GM23338 (cell line): ENCODE results near the gene STOX1. TPM values are rescaled to one million over a fixed set of nuclear protein-coding genes. Genes with fewer than 3 reads are reported as not detected.

Experiments used
- ATAC-seq: fragments of 200-7000 bp; cut with Tn5 transposase; 3 replicates; pipeline ENCODE4 v1.9.1; 2020
- DNase-seq: peaks from one replicate; pipeline ENCODE4 v3.0.0-alpha.2; 2015; ENCODE audit warnings: low spot score
- H2AFZ ChIP-seq: fragments of 200-600 bp; sonication (generic); 2 replicates; pipeline ENCODE4 v1.8.0; 2016; ENCODE audit warnings: antibody characterized with exemption, mild to moderate bottlenecking, moderate library complexity
- H3F3A ChIP-seq: fragments of 200-600 bp; sonication (generic); replicated peaks from 2 replicates; pipeline ENCODE4 v1.8.0; 2017; ENCODE audit warnings: antibody characterized with exemption, mixed run types, low read depth
- H3K27ac ChIP-seq: fragments of 200-600 bp; sonication (generic); 2 replicates; pipeline ENCODE4 v1.6.1; 2016; ENCODE audit warnings: low read depth
- H3K27me3 ChIP-seq: fragments of 200-600 bp; sonication (generic); 2 replicates; pipeline ENCODE4 v1.8.0; 2016; ENCODE audit warnings: mild to moderate bottlenecking, mixed run types, moderate library complexity; ENCODE audit not compliant: insufficient read depth
- H3K36me3 ChIP-seq: fragments of 200-600 bp; sonication (generic); 2 replicates; pipeline ENCODE4 v1.8.0; 2016; ENCODE audit warnings: mild to moderate bottlenecking; ENCODE audit not compliant: insufficient read depth
- H3K4me1 ChIP-seq: fragments of 200-600 bp; sonication (generic); 2 replicates; pipeline ENCODE4 v1.8.0; 2016; ENCODE audit warnings: mild to moderate bottlenecking, moderate library complexity; ENCODE audit not compliant: insufficient read depth
- H3K4me2 ChIP-seq: fragments of 200-600 bp; sonication (generic); 2 replicates; pipeline ENCODE4 v1.7.1; 2017; ENCODE audit warnings: mixed run types
- H3K4me3 ChIP-seq: fragments of 200-600 bp; sonication (generic); 2 replicates; pipeline ENCODE4 v1.6.1; 2016; ENCODE audit warnings: mixed run types
- H3K79me2 ChIP-seq: fragments of 200-600 bp; sonication (generic); replicated peaks from 2 replicates; pipeline ENCODE4 v1.8.0; 2017; ENCODE audit warnings: mild to moderate bottlenecking; ENCODE audit not compliant: insufficient read depth
- H3K9me2 ChIP-seq: fragments of 200-600 bp; sonication (generic); 2 replicates; pipeline ENCODE4 v1.8.0; 2017; ENCODE audit not compliant: insufficient read depth
- H4K20me1 ChIP-seq: fragments of 200-600 bp; sonication (generic); replicated peaks from 2 replicates; pipeline ENCODE4 v1.8.0; 2017; ENCODE audit warnings: mild to moderate bottlenecking; ENCODE audit not compliant: insufficient read depth
- H3K27ac Mint-ChIP-seq: 2 replicates; pipeline ENCODE4 v1.8.0; 2020; ENCODE audit warnings: inconsistent platforms, mild to moderate bottlenecking, moderate library complexity, mixed read lengths
- H3K27me3 Mint-ChIP-seq: 3 replicates; pipeline ENCODE4 v1.8.0; 2022; ENCODE audit warnings: low read depth, mild to moderate bottlenecking, moderate library complexity, mixed read lengths, inconsistent platforms; ENCODE audit not compliant: insufficient read depth, poor library complexity
- H3K36me3 Mint-ChIP-seq: 3 replicates; pipeline ENCODE4 v1.8.0; 2021; ENCODE audit warnings: low read depth, mild to moderate bottlenecking, inconsistent platforms, moderate library complexity, mixed read lengths
- H3K4me1 Mint-ChIP-seq: 3 replicates; pipeline ENCODE4 v1.8.0; 2020; ENCODE audit warnings: mild to moderate bottlenecking, inconsistent platforms, mixed read lengths
- H3K4me3 Mint-ChIP-seq: 3 replicates; pipeline ENCODE4 v1.8.0; 2021; ENCODE audit warnings: moderate library complexity, mild to moderate bottlenecking, inconsistent platforms, mixed read lengths
- H3K9me3 Mint-ChIP-seq: 3 replicates; pipeline ENCODE4 v1.8.0; 2020; ENCODE audit warnings: moderate library complexity, mild to moderate bottlenecking, inconsistent platforms, mixed read lengths
- CREB1 ChIP-seq: fragments of 250-450 bp; sonication (Bioruptor Pico); IDR thresholded peaks from 2 replicates; pipeline ENCODE4 v1.5.0; 2020; ENCODE audit warnings: low read depth, mild to moderate bottlenecking, moderate library complexity
- CTCF ChIP-seq, 2 experiments: fragments of 200-600 bp in 1 of 2; sonication (generic) in 1 of 2; conservative IDR thresholded peaks; 2 replicates each; pipeline versions ENCODE4 v1.5.1 to v1.6.1; 2016 to 2017; ENCODE audit warnings: antibody characterized with exemption in 2 of 2, low read depth in 2 of 2, mild to moderate bottlenecking in 2 of 2, moderate library complexity in 1 of 2
- ETS1 ChIP-seq: IDR thresholded peaks from 2 replicates; pipeline ENCODE4 v1.6.1; 2016; ENCODE audit warnings: antibody characterized with exemption
- EZH2 ChIP-seq: fragments of 200-600 bp; sonication (generic); IDR thresholded peaks from one replicate; pipeline ENCODE4 v1.8.0; 2017; ENCODE audit warnings: antibody characterized with exemption, mild to moderate bottlenecking, low read depth; ENCODE audit not compliant: unreplicated experiment
- EZH2phosphoT487 ChIP-seq: fragments of 200-600 bp; sonication (generic); IDR thresholded peaks from one replicate; pipeline ENCODE4 v1.8.1; 2018; ENCODE audit warnings: antibody characterized with exemption; ENCODE audit not compliant: unreplicated experiment
- JUNB ChIP-seq: IDR thresholded peaks from one replicate; pipeline ENCODE4 v1.6.1; 2016; ENCODE audit warnings: antibody characterized with exemption; ENCODE audit not compliant: unreplicated experiment
- NANOG ChIP-seq: IDR thresholded peaks from 2 replicates; pipeline ENCODE4 v1.6.1; 2016; ENCODE audit warnings: antibody characterized with exemption, borderline replicate concordance
- REST ChIP-seq: IDR thresholded peaks from one replicate; pipeline ENCODE4 v1.6.1; 2018; ENCODE audit warnings: antibody characterized with exemption; ENCODE audit not compliant: unreplicated experiment
- ZNF331 ChIP-seq: fragments of 250-450 bp; sonication (Bioruptor Pico); IDR thresholded peaks from 2 replicates; pipeline ENCODE4 v1.5.0; 2020; ENCODE audit warnings: low read depth, mild to moderate bottlenecking, moderate library complexity
- polyA plus RNA-seq: library from polyadenylated mRNA; unstranded; fragments of >200 nt; fragmentation: Nextera tagmentation; extraction: Ambion mirVana; gene quantifications from 2 replicates; pipeline ENCODE4 v1.2.1, GENCODE V29; 2016
- total RNA-seq: library from RNA; depleted of rRNA; stranded (reverse); fragments of >200 nt; shearing (Covaris generic); gene quantifications from 2 replicates; pipeline ENCODE4 v1.2.3, GENCODE V29; 2014

Gene STOX1
- total and polyA plus RNA-seq, 2 experiments from 2014 or later = 1.6 to 2.2 TPM

- no peak for TF ChIP-seq JUNB
- TF ChIP-seq NANOG = no peak
- no peak for TF ChIP-seq EZH2phosphoT487
- no peak for TF ChIP-seq CREB1 (CRISPR knock-in tag)
- TF ChIP-seq REST = no peak
- no peak for TF ChIP-seq ZNF331 (CRISPR knock-in tag)
Measured at GRCh38 chr10:68790476-68790875, 36.9 kb upstream of the STOX1 start (continued).

DNA sequence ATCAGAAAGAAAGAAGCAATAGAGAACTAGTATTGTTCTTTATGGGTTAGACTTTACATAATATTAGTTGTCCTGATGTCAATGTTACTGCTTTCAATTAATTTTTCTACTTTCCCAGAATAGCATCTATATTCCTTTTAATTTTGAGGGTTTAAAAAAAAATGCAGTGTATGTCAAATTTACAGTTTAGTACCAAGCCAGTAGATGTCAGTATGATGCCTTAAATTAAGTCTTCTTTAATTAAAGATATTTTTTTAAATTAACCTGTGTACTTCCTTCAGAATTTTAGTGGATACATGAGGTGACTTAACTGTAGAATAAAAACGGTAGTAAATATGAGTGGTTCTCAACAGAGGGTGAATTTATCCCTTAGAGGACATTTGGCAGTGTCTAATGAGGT is 35.2 kb upstream of the STOX1 start:
- Histone ChIP-seq H3K36me3 (peaks cover 54% of the 10 kb centered on the region), H3K4me2 (no peak overlapping the region), H4K20me1 (no peaks in the 10 kb centered on the region; the same call in 1 of the 2 replicates), H3K4me1 (no peaks in the 10 kb centered on the region), H3F3A (peaks cover 27% of the 10 kb centered on the region), H3K9me2 (no peaks in the 10 kb centered on the region), H3K27me3 (no peaks in the 10 kb centered on the region), H3K79me2 (no peaks in the 10 kb centered on the region; the same call in 1 of the 2 replicates), H3K27ac (no peak overlapping the region), H3K4me3 (no peak overlapping the region), H2AFZ (no peak overlapping the region)
- Mint-ChIP-seq H3K4me3 (no peak overlapping the region), H3K4me1 (no peaks in the 10 kb centered on the region), H3K27me3 (peaks cover 2% of the 10 kb centered on the region), H3K27ac (no peak overlapping the region), H3K9me3 (no peaks in the 10 kb centered on the region), H3K36me3 (peaks cover 61% of the 10 kb centered on the region)
- TF ChIP-seq CTCF (conservative IDR thresholded peaks at IDR 0.05; ENCODE audit: low read depth in 2 of 2) (peak in 1 of 2 experiments; percentile 48; a peak in 3 of 4 replicates), ZNF331 (CRISPR knock-in tag) (no peak)
- ATAC-seq (no peak), DNase-seq (peak; percentile 11)

DNA sequence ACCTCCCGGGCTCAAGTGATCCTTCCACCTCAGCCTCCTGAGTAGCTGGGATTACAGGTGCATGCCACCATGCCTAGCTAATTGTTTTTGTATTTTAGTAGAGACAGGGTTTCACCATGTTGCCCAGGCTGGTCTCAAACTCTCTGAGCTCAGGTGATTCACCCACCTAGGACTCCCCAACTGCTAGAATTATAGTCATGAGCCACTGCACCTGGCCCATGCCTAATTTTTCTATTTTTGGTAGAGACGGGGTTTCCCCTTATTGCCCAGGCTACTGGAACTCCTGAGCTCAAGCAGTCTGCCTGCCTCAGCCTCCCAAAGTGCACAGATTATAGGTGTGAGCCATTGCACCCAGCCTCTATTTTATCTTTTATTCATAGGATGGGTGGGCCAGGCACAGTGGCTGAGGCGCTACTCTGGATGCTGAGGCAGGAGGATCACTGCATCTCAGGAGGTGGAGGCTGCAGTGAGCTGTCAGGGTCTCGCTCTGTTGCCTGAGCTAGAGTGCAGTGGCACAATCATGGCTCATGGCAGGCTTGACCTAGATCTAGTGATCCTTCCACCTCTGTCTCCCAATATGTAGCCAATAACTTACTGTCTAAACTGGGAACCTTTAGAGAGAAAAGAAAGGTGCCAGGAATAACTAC is 31.3 kb upstream of the STOX1 start:
- Histone ChIP-seq H4K20me1 (no peaks in the 10 kb centered on the region), H3K4me3 (no peak overlapping the region), H3K4me1 (no peaks in the 10 kb centered on the region), H3F3A (peaks cover 15% of the 10 kb centered on the region), H3K36me3 (peaks cover 20% of the 10 kb centered on the region), H3K27ac (no peak overlapping the region), H2AFZ (no peak overlapping the region), H3K4me2 (no peak overlapping the region), H3K9me2 (no peaks in the 10 kb centered on the region), H3K79me2 (no peaks in the 10 kb centered on the region), H3K27me3 (no peaks in the 10 kb centered on the region)
- Mint-ChIP-seq H3K4me3 (no peak overlapping the region), H3K4me1 (no peaks in the 10 kb centered on the region), H3K27ac (no peak overlapping the region), H3K36me3 (peaks cover 27% of the 10 kb centered on the region; the same call in 2 of the 3 replicates), H3K27me3 (peaks cover 2% of the 10 kb centered on the region), H3K9me3 (no peaks in the 10 kb centered on the region)
- ATAC-seq = no peak
- DNase-seq = no peak
- TF ChIP-seq EZH2 = no peak
- TF ChIP-seq ETS1 = no peak
- TF ChIP-seq REST = no peak
